Astrocyte of the spinal cord (primary cell): ENCODE results near the gene SLC6A5.

Experiments used
- DNase-seq: peaks from one replicate; pipeline ENCODE4 v3.0.0; 2011; ENCODE audit warnings: low read depth, low spot score
- H3K4me3 ChIP-seq: 2 replicates; pipeline ENCODE4 v1.5.1; 2011; ENCODE audit warnings: low read depth, mild to moderate bottlenecking, low read length, moderate library complexity
- in situ Hi-C: cut with HindIII; loops from 2 replicates; pipeline ENCODE4 v1.10.0; 2017; ENCODE audit warnings: low sequenced_read_pairs
- TF ChIP-seq, protein P1 (sequence below): IDR thresholded peaks from 2 replicates; pipeline ENCODE4 v1.5.1; 2012; ENCODE audit warnings: low read depth, mild to moderate bottlenecking, low read length, inconsistent platforms

The SLC6A5 gene

DNA sequence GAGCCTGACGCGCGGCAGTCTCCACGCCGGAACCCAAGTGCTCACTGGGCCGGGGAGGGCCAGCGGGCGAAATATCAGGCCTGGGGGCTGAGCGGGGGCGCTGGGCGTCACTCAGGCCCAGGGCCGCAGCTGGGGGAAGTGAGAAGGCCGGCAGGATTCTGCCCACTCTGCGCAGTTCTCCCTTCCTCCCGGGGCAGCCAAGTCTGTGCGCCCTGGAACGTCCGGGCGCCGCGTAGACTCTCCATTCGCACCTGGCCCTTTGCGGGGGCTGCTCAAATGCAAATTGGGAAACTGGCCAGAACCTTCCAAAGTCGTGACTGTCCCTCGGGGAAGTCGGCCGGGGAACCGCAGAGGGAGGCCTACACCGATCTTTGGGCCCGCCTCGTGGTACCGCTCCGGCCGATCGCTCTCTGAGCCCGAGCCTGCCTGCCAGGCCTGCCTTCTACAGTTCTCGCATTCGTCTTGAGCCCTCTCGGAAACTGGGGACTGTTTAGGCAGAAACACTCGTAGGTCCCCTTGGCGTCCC, 2.2 kb upstream of the SLC6A5 start:
- in situ Hi-C loops = no loop called here
- H3K4me3 ChIP-seq = no peak overlapping the region
- TF ChIP-seq, protein P1, sequence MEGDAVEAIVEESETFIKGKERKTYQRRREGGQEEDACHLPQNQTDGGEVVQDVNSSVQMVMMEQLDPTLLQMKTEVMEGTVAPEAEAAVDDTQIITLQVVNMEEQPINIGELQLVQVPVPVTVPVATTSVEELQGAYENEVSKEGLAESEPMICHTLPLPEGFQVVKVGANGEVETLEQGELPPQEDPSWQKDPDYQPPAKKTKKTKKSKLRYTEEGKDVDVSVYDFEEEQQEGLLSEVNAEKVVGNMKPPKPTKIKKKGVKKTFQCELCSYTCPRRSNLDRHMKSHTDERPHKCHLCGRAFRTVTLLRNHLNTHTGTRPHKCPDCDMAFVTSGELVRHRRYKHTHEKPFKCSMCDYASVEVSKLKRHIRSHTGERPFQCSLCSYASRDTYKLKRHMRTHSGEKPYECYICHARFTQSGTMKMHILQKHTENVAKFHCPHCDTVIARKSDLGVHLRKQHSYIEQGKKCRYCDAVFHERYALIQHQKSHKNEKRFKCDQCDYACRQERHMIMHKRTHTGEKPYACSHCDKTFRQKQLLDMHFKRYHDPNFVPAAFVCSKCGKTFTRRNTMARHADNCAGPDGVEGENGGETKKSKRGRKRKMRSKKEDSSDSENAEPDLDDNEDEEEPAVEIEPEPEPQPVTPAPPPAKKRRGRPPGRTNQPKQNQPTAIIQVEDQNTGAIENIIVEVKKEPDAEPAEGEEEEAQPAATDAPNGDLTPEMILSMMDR = no peak
- DNase-seq = no peak

DNA sequence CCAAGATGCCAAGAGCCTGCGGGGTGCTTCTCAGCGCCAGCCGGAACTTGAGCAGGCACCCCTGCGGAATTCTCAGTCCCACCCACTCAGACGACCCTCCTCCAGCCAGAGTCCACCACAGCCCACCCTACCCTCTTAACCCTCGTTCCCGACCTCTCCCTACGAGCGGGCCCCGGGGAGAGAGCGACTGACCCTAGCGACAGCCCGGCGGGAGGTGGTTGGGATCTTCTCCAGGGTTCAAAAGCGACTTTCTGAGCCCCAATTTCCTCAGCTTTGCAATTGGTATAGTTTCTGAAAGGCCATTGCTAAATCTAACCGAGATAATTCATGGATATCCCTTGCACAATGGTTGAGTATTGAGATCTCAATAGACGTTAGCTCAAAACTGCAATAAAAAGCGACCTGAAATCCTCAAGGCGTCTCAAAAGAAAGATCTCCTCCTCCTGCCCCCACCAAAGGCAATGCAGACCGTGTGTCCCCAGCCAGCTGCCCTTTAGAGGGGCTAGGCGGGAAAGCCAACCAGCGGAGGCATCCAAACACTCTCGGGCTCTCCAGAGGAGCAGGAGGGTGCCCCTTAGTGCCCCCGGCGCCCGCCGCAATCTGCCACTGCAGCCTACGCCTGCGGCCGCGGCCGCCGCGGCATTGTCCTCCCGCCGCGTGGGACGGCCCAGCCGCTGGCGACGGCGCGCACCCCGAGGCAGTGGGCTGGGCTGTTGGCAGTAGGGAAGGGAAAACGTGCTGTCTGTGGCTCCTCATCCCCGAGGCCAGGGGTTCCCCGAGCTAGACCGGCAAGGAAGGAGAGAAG, 1.5 kb upstream of the SLC6A5 start:
- in situ Hi-C loops = no loop called here
- no peak overlapping the region for H3K4me3 ChIP-seq
- TF ChIP-seq, protein P1 = no peak
- no peak for DNase-seq

DNA sequence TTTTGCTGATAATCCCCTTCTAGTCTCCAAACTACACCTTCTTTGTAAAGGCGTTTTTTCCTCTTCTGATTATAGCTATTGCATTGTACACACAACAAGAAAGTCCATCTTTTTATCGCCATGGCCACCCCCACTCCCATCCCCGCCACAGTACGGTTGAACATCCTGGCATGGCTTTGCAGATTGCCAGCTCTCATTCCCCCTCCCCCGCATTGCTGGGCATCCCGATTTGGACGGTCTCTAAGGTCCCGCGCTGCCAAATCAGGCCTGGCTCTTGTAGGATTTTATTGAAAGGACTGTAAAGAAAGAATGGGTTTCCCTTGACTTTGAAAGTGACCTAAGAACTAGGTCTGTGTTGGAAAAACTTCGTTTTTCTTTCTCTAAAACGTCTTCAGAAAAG, 916 bp upstream of the SLC6A5 start:
- in situ Hi-C loops = no loop called here
- TF ChIP-seq, protein P1 = no peak
- no peak for DNase-seq
- no peak overlapping the region for H3K4me3 ChIP-seq

DNA sequence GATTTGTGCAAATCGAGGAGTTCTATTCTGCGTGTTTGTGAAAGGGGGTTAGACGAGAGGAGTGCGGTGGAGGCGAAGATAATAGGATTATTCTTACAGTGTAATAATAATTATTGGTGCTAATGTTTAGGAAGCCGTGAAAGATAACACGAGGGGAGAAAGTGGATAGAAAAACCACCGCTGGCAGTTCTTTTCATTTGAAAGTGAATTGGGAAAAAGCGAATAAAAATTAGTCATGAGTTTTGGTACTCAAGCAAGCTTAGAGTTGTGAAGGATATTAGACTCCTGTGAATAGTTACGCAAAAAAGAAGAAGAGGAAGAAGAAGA, 575 bp downstream of the SLC6A5 start:
- in situ Hi-C loops = no loop called here
- no peak for DNase-seq
- no peak overlapping the region for H3K4me3 ChIP-seq
- TF ChIP-seq, protein P1 = no peak

DNA sequence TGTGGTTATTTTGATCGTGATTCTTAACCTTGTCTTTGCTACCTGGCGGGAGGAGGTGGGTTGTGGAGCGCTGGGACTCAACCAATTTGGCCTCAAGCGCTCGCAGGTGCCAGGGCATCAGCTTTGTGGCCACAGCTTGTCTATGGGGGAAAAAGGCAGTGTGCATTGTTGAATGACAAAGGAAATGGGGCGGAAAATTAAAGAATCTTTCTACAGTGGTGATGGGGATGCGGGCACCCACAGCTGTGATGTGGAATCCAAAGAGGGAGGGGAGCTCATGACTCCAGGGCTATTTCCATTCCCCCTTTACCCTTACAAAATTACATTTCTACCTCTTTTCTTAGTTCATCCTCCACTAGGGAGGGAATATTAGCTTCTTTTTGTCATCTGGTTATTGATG, 1.1 kb downstream of the SLC6A5 start:
- H3K4me3 ChIP-seq = no peak overlapping the region
- DNase-seq = no peak
- in situ Hi-C loops = no loop called here

GRCh38 chr11:20601221-20601914, 2.0 kb downstream of the SLC6A5 start:
- no peak overlapping the region for H3K4me3 ChIP-seq
- TF ChIP-seq, protein P1 = no peak
- in situ Hi-C loops = no loop called here
- no peak for DNase-seq

More for the DNA sequence above, 1.1 kb downstream of the SLC6A5 start:
- TF ChIP-seq, protein P1 = no peak
